ENCODE results near the gene A4GALT. TPM values are rescaled to one million over a fixed set of nuclear protein-coding genes. Genes with fewer than 3 reads are reported as not detected.
A peak's percentile ranks its signal among the peaks of the same experiment; 100 is the strongest.

Gene A4GALT
- 5.2 to 23.8 TPM (median 22.0 TPM) in 3 replicates for total RNA-seq
- long read RNA-seq, transcript A4GALT-206 (3 exons, 2,141 nt), result major isoform, 23 of 37 reads
- long read RNA-seq, partial matches to known transcripts, result 2 of 37 reads
- long read RNA-seq, other reads (novel, unspliced or antisense), result 8 of 37 reads

- H3K27me3 Mint-ChIP-seq (ENCODE audit: low read depth), result no peaks in the 10 kb centered on the region
- H3K27ac Mint-ChIP-seq (ENCODE audit: unreplicated experiment), result peak within 1 kb of the TSS; percentile 65
- TF ChIP-seq CTCF (IDR thresholded peaks at IDR 0.05), result peak; percentile 25
Measured at GRCh38 chr22:42720263-42721044, at the start of gene A4GALT. Gene A4GALT, minus strand, starts transcription at chr22:42720870. Its CDS starts 26,919 bp downstream, at chr22:42693951.

GRCh38 chr22:42770448-42770726 lies 49.7 kb upstream of the A4GALT start:
- DNase-seq (ENCODE audit: low spot score), result no peak
- no peaks in the 10 kb centered on the region for H3K9me3 Mint-ChIP-seq (ENCODE audit: low read depth)
- TF ChIP-seq CTCF (IDR thresholded peaks at IDR 0.05), result no peak
- H3K27ac Mint-ChIP-seq (ENCODE audit: unreplicated experiment), result no peak overlapping the region
- peak overlapping the region; percentile 47 for H3K4me3 Mint-ChIP-seq (ENCODE audit: unreplicated experiment)
- H3K4me1 Mint-ChIP-seq (ENCODE audit: low read depth), result peaks cover 31% of the 10 kb centered on the region
- H3K27me3 Mint-ChIP-seq (ENCODE audit: low read depth), result no peaks in the 10 kb centered on the region
- no peaks in the 10 kb centered on the region for H3K36me3 Mint-ChIP-seq (ENCODE audit: low read depth)

More at GRCh38 chr22:42720263-42721044, at the start of gene A4GALT:
- Mint-ChIP-seq H3K36me3 (ENCODE audit: low read depth) (peaks cover 2% of the 10 kb centered on the region), H3K9me3 (ENCODE audit: low read depth) (no peaks in the 10 kb centered on the region), H3K4me1 (ENCODE audit: low read depth) (peaks cover 48% of the 10 kb centered on the region), H3K4me3 (ENCODE audit: unreplicated experiment) (peak within 1 kb of the TSS; percentile 80)
- DNase-seq (ENCODE audit: low spot score), result no peak

- no peak for DNase-seq (ENCODE audit: low spot score)
- no peaks in the 10 kb centered on the region for H3K36me3 Mint-ChIP-seq (ENCODE audit: low read depth)
Measured at GRCh38 chr22:42769574-42770447, 49.1 kb upstream of the A4GALT start.

GRCh38 chr22:42769238-42769573 lies 48.5 kb upstream of the A4GALT start:
- Mint-ChIP-seq H3K4me3 (ENCODE audit: unreplicated experiment) (no peak overlapping the region), H3K27me3 (ENCODE audit: low read depth) (no peaks in the 10 kb centered on the region), H3K9me3 (ENCODE audit: low read depth) (no peaks in the 10 kb centered on the region), H3K36me3 (ENCODE audit: low read depth) (no peaks in the 10 kb centered on the region), H3K27ac (ENCODE audit: unreplicated experiment) (no peak overlapping the region), H3K4me1 (ENCODE audit: low read depth) (peaks cover 32% of the 10 kb centered on the region)
- TF ChIP-seq CTCF (IDR thresholded peaks at IDR 0.05), result no peak
- DNase-seq (ENCODE audit: low spot score), result no peak

More at GRCh38 chr22:42769574-42770447, 49.1 kb upstream of the A4GALT start:
- H3K4me1 Mint-ChIP-seq (ENCODE audit: low read depth), result peaks cover 32% of the 10 kb centered on the region
- no peaks in the 10 kb centered on the region for H3K27me3 Mint-ChIP-seq (ENCODE audit: low read depth)
- peak overlapping the region; percentile 47 for H3K4me3 Mint-ChIP-seq (ENCODE audit: unreplicated experiment)
- H3K9me3 Mint-ChIP-seq (ENCODE audit: low read depth), result no peaks in the 10 kb centered on the region
- peak overlapping the region; percentile 59 for H3K27ac Mint-ChIP-seq (ENCODE audit: unreplicated experiment)
- no peak for TF ChIP-seq CTCF (IDR thresholded peaks at IDR 0.05)

GRCh38 chr22:42768385-42769035 lies 47.8 kb upstream of the A4GALT start:
- TF ChIP-seq CTCF (IDR thresholded peaks at IDR 0.05), result no peak
- Mint-ChIP-seq H3K4me3 (ENCODE audit: unreplicated experiment) (no peak overlapping the region), H3K9me3 (ENCODE audit: low read depth) (no peaks in the 10 kb centered on the region), H3K27ac (ENCODE audit: unreplicated experiment) (no peak overlapping the region), H3K4me1 (ENCODE audit: low read depth) (peaks cover 30% of the 10 kb centered on the region), H3K36me3 (ENCODE audit: low read depth) (no peaks in the 10 kb centered on the region), H3K27me3 (ENCODE audit: low read depth) (no peaks in the 10 kb centered on the region)
- DNase-seq (ENCODE audit: low spot score), result no peak
